Adrenal gland (tissue), 12 donors: ENCODE results near the gene TDRD12. TPM values are rescaled to one million over a fixed set of nuclear protein-coding genes. Genes with fewer than 3 reads are reported as not detected.
"Not testable (repeated sequence)": the region's sequence is repeated elsewhere in the genome, so short reads cannot be mapped to it uniquely, and the experiment has no call there.

Experiments
- DNase-seq, 7 donors: peaks; one replicate each; pipeline ENCODE4 v3.0.0-alpha.2; 2019 to 2020
- H3K27ac ChIP-seq, 5 donors: fragments of 200-600 bp; sonication (generic) in 4 of 5; 1 replicate in 3 of 5; 2 replicates in 2 of 5; pipeline versions ENCODE4 v1.5.1 to v1.8.0; 2016 to 2020; ENCODE audit warnings: mild to moderate bottlenecking in 1 of 5
- H3K27me3 ChIP-seq: fragments of 200-600 bp; 2 replicates; pipeline ENCODE4 v1.8.0; 2021
- H3K36me3 ChIP-seq, 2 donors: fragments of 200-600 bp; replicated peaks in 1 of 2; 1 replicate in 1 of 2; 2 replicates in 1 of 2; pipeline versions ENCODE4 v1.5.1 to v1.8.0; 2018 to 2022
- H3K4me1 ChIP-seq, 2 donors: fragments of 200-600 bp; replicated peaks in 1 of 2; 1 replicate in 1 of 2; 2 replicates in 1 of 2; pipeline versions ENCODE4 v1.5.1 to v1.8.0; 2018 to 2021
- H3K4me3 ChIP-seq, 4 donors: fragments of 200-600 bp; sonication (generic) in 3 of 4; one replicate each; pipeline ENCODE4 v1.5.1; 2016 to 2018
- H3K9me3 ChIP-seq, 3 donors: fragments of 200-600 bp; sonication (generic) in 1 of 3; replicated peaks in 1 of 3; 1 replicate in 2 of 3; 2 replicates in 1 of 3; pipeline versions ENCODE4 v1.5.1 to v1.8.0; 2016 to 2021
- POLR2A ChIP-seq, 2 donors: fragments of 450-650 bp; IDR thresholded peaks; one replicate each; pipeline ENCODE4 v1.6.1; 2017; ENCODE audit warnings: antibody characterized with exemption in 2 of 2, mild to moderate bottlenecking in 2 of 2, moderate library complexity in 1 of 2
- WGBS, 4 donors: extraction: QIAGEN DNeasy Blood & Tissue Kit in 2 of 4; methylation state at CpG; one replicate each; pipeline versions ENCODE4 v1.1.5 to v1.1.7; 2013 to 2017; 5-methylcytosine and 5-hydroxymethylcytosine counted together
- intact Hi-C, 2 donors: fragments of 100-400 bp; cut with DNase I; formaldehyde crosslinking; loops; one replicate each; pipeline versions ENCODE4 v1.14.1 to v1.15.0; 2022 to 2023
- polyA plus RNA-seq, 3 donors: library from polyadenylated mRNA; stranded (reverse); fragments of 200-250 nt in 2 of 3; fragments of 350-450 nt in 1 of 3; fragmentation: Illumina TruSeq in 1 of 3; extraction: RNeasy Lipid Tissue Mini Kit (QIAGEN cat#74804) in 1 of 3; gene quantifications; one replicate each; pipeline ENCODE4 v1.2.3, GENCODE V29; 2013 to 2014
- total RNA-seq, 9 donors: library from RNA; depleted of rRNA in 4 of 9; stranded (reverse); fragments of >200 nt in 4 of 9; fragments of 120-200 nt in 1 of 9; fragmentation: NEBNext Ultra II Directional in 1 of 9; extraction: Animal tissue kit (Norgen Biotek cat#: 25700) in 1 of 9; gene quantifications; one replicate each; pipeline versions ENCODE4 v1.1.0 to v1.2.4, GENCODE V29; 2013 to 2023
- TF ChIP-seq, protein P1 (sequence below), 6 experiments: fragments of 450-650 bp in 4 of 6; fragments of 200-600 bp in 2 of 6; sonication (generic) in 1 of 6; IDR thresholded peaks; 1 replicate in 5 of 6; 2 replicates in 1 of 6; pipeline versions ENCODE4 v1.5.1 to v1.8.0; 2016 to 2021; ENCODE audit warnings: antibody characterized with exemption in 6 of 6, mild to moderate bottlenecking in 2 of 6, moderate library complexity in 1 of 6
- donor health status: healthy with polysubstance abuse.
- donor health status: Bipolar disorder and iron deficiency.
- donor health status: DM: yes; HTN: yes; CAD: no.
- donor health status: DM: no; HTN: no; CAD: no.
- donor health status: DM: no; HTN: no; CAD: no.
- donor health status: DM: yes; HTN: yes; CAD: no.

TDRD12 gene
- total and polyA plus RNA-seq, 12 donors: 0.08 to 3.7 (median 1.1) TPM; not detected in 2

DNA sequence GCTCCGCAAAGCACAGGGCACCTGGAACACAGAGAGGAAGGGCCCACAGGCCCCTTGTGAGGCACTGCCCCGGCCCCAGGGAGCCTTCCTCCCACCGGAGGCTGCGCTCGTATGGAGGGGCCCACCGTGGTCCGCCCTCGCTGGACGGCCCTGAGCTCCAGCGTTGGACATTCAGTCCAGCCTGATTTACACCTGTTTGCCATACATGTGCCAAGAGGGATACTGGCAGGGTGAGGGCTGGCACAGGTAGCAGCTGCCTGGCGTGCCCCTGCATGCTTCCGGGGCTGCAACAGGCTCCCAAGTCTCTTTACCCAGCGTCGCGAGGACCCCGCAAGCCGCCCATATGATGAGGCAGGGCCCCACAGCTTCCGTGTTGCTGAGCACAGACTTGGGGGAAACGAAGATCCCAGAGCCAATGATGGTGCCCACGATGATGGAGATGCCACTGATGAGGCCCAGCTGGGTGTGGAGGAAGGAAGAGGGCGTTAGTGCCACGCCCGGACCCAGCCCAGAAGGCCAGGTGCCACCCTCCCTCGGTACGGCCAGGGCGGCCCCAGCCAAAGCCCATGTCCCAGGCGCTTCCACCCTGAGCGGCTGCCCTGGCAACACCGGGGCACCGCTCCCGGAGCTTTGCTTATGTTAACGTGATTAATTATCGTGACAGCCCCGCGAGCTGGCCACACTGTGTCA lies 144.9 kb downstream of the TDRD12 start:
- TF ChIP-seq, protein P1, sequence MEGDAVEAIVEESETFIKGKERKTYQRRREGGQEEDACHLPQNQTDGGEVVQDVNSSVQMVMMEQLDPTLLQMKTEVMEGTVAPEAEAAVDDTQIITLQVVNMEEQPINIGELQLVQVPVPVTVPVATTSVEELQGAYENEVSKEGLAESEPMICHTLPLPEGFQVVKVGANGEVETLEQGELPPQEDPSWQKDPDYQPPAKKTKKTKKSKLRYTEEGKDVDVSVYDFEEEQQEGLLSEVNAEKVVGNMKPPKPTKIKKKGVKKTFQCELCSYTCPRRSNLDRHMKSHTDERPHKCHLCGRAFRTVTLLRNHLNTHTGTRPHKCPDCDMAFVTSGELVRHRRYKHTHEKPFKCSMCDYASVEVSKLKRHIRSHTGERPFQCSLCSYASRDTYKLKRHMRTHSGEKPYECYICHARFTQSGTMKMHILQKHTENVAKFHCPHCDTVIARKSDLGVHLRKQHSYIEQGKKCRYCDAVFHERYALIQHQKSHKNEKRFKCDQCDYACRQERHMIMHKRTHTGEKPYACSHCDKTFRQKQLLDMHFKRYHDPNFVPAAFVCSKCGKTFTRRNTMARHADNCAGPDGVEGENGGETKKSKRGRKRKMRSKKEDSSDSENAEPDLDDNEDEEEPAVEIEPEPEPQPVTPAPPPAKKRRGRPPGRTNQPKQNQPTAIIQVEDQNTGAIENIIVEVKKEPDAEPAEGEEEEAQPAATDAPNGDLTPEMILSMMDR (IDR thresholded peaks at IDR 0.05): no peak
- no peak for TF ChIP-seq POLR2A (IDR thresholded peaks at IDR 0.05)
- H3K36me3 ChIP-seq: no peaks in the 10 kb centered on the region
- no peak for DNase-seq
- no peak overlapping the region for H3K4me3 ChIP-seq
- no peak overlapping the region for H3K27ac ChIP-seq
- no peaks in the 10 kb centered on the region for H3K4me1 ChIP-seq
- no peaks in the 10 kb centered on the region for H3K27me3 ChIP-seq
- 83 to 90% (median 87%) methylated on average over 3 to 35 of the region's 35 CpGs for WGBS, 4 donors
- intact Hi-C loops: no loop called here
- no peaks in the 10 kb centered on the region for H3K9me3 ChIP-seq

DNA sequence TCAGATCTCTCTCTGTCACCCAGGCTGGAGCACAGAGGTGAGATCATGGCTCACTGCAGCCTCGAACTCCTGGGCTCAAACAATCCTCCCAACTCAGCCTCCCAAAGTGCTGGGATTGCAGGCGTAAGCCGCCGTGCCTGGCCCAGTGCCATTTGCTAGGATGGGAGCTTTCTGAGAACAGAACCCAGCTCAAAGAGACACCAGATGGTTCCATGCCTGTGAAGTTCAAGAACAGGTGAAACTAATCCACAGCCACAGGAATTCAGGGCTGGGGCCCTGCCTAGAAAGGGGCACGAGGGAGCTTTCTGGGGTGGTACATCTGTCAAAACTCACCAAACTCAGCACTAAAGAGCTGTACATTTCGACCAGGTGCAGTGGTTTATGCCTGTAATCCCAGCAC lies 145.8 kb downstream of the TDRD12 start:
- H3K27me3 ChIP-seq: no peaks in the 10 kb centered on the region
- H3K4me1 ChIP-seq: no peaks in the 10 kb centered on the region
- DNase-seq: no peak
- 82 to 86% (median 83%) methylated on average over 4 to 6 of the region's 6 CpGs for WGBS, 4 donors
- intact Hi-C loops: no loop called here
- no peak overlapping the region for H3K4me3 ChIP-seq
- H3K27ac ChIP-seq: no peak overlapping the region
- H3K9me3 ChIP-seq: no peaks in the 10 kb centered on the region
- no peaks in the 10 kb centered on the region for H3K36me3 ChIP-seq
- TF ChIP-seq POLR2A (IDR thresholded peaks at IDR 0.05): no peak
- TF ChIP-seq, protein P1 (IDR thresholded peaks at IDR 0.05): no peak

DNA sequence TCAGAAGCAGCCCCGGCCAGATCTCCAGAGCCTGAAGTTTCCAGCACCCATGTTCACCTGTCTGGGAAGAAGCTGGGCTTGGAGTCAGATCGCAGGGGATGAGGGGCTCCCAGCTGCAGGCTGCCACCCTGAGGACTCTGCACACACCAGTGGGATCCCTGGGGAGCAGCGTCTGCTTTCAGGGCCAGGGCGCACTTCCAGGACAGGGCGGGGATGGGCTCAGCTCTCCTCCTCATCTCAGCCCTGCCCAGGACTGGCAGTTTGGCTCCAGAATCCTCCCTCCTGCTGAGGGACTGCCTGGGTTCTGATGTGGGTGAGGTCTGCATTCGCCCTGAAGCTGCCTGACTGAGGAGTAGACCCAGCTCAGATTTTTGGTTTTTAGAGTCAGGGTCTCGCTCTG lies 146.5 kb downstream of the TDRD12 start:
- H3K27ac ChIP-seq: no peak overlapping the region
- 86 to 91% (median 86%) methylated on average over 4 to 7 of the region's 7 CpGs for WGBS, 4 donors
- intact Hi-C loops: no loop called here
- no peak overlapping the region for H3K4me3 ChIP-seq
- H3K9me3 ChIP-seq: no peaks in the 10 kb centered on the region
- DNase-seq: no peak
- no peaks in the 10 kb centered on the region for H3K4me1 ChIP-seq
- H3K36me3 ChIP-seq: no peaks in the 10 kb centered on the region
- H3K27me3 ChIP-seq: no peaks in the 10 kb centered on the region
- TF ChIP-seq, protein P1 (IDR thresholded peaks at IDR 0.05): no peak
- TF ChIP-seq POLR2A (IDR thresholded peaks at IDR 0.05): no peak

DNA sequence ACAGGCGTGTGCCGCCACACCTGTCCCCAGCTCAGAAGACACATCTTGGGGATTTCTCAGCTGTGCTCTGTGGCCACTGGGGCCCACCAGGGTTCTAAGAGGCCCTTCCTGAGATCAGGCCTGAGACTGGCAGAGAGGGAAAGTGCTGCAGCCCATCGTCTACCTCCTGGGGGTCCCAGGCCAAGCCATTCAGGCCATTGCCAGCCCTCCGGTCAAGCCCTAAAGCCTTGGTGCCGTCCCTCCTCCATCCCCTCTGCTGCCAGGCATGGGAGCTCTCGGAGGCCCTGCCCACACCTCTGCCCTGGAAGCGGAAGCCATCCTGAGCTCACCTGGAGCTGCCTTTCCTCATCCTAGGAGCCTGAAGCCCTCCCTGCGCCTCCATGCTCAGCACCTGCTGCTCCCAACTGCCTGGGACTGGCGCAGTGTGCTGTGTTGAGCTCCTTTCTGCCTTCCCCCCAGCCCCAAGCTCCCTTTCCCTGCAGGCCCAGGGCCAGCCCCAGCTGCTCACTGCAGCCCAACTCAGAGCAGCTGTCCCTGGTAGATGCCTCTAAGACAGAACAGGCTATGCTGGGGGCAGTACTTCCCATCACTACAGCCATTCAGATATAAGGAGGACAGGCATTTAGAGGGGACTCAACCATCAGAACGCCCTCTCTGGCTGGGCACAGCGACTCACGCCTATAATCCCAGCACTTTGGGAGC lies 147.1 kb downstream of the TDRD12 start:
- Histone ChIP-seq H3K27ac (no peak overlapping the region), H3K36me3 (no peaks in the 10 kb centered on the region), H3K4me1 (no peaks in the 10 kb centered on the region), H3K4me3 (no peak overlapping the region), H3K9me3 (no peaks in the 10 kb centered on the region), H3K27me3 (no peaks in the 10 kb centered on the region)
- intact Hi-C loops: no loop called here
- no peak for DNase-seq
- 80 to 91% (median 89%) methylated on average over 3 to 12 of the region's 12 CpGs for WGBS, 4 donors
- TF ChIP-seq POLR2A (IDR thresholded peaks at IDR 0.05): no peak
- TF ChIP-seq, protein P1 (IDR thresholded peaks at IDR 0.05): no peak

DNA sequence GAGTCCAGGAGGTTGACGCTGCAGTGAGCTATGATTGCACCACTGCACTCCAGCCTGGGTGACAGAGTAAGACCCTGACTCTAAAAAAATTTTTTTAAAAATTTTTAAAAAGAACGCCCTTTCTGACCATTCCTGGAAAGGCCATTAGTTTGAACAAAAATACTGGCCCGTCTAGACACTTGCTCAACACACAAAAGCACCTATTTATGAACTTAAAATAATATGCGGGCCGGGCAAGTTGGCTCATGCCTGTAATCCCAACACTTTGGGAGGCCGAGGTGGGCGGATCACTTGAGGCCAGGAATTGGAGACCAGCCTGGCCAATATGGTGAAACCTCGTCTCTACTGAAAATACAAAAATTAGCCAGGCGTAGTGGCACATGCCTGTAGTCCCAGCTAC lies 147.9 kb downstream of the TDRD12 start:
- WGBS, 4 donors: 94 to 96% (median 95%) methylated on average over 9 of the region's 9 CpGs
- H3K4me3 ChIP-seq, H3K4me1 ChIP-seq, H3K27ac ChIP-seq, intact Hi-C loops, DNase-seq, H3K36me3 ChIP-seq, H3K9me3 ChIP-seq, H3K27me3 ChIP-seq: not testable (repeated sequence)
